GM21528 (cell line): Measurements from ENCODE around the gene RIC1.

Experiments
- ATAC-seq: cut with Tn5 transposase; IDR thresholded peaks from one replicate; pipeline ENCODE4 v1.9.1; 2021; ENCODE audit warnings: mild to moderate bottlenecking, moderate library complexity; ENCODE audit not compliant: unreplicated experiment, low FRiP score

RIC1 gene

GRCh38 chr9:5817862-5818261, 189.0 kb downstream of the RIC1 start:
- ATAC-seq = no peak

- ATAC-seq = no peak
Measured at GRCh38 chr9:5818424-5819142, 189.7 kb downstream of the RIC1 start.

GRCh38 chr9:5819174-5819573, 190.3 kb downstream of the RIC1 start:
- ATAC-seq = no peak

- ATAC-seq = no peak
Measured at GRCh38 chr9:5820425-5820824, 191.5 kb downstream of the RIC1 start.

- no peak for ATAC-seq
Measured at GRCh38 chr9:5825223-5825622, 196.3 kb downstream of the RIC1 start.
